GM21529 (cell line): Measurements from ENCODE around the gene YWHAG.
"Not testable (repeated sequence)": the region's sequence is repeated elsewhere in the genome, so short reads cannot be mapped to it uniquely, and the experiment has no call there.

ENCODE experiments used
- ATAC-seq: cut with Tn5 transposase; IDR thresholded peaks from one replicate; pipeline ENCODE4 v1.9.1; 2021; ENCODE audit not compliant: unreplicated experiment

Gene YWHAG

DNA sequence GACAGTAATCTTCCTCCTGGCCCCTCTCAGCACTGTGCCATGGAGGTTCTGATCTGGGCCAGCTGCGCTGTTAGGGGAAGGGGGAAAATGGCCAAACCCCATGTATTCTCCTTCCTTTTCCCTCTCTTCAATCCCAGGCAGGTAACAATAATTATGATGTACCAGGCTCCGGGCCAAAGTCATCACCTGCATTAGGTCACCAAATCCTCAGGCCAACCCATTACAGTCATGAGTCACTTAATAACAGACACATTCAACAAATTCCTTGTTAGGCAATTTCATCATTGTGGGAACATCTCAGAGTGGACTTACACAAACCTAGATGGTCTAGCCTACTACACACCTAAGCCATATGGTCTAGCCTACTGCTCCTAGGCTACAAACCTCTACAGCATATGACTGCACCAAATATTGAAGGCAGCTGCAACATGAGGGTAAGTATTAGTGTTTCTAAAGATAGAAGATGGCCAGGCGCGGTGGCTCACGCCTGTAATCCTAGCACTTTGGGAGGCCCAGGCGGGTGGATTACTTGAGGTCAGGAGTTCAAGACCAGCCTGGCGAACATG is 58.5 kb downstream of the YWHAG start:
- ATAC-seq: no peak

DNA sequence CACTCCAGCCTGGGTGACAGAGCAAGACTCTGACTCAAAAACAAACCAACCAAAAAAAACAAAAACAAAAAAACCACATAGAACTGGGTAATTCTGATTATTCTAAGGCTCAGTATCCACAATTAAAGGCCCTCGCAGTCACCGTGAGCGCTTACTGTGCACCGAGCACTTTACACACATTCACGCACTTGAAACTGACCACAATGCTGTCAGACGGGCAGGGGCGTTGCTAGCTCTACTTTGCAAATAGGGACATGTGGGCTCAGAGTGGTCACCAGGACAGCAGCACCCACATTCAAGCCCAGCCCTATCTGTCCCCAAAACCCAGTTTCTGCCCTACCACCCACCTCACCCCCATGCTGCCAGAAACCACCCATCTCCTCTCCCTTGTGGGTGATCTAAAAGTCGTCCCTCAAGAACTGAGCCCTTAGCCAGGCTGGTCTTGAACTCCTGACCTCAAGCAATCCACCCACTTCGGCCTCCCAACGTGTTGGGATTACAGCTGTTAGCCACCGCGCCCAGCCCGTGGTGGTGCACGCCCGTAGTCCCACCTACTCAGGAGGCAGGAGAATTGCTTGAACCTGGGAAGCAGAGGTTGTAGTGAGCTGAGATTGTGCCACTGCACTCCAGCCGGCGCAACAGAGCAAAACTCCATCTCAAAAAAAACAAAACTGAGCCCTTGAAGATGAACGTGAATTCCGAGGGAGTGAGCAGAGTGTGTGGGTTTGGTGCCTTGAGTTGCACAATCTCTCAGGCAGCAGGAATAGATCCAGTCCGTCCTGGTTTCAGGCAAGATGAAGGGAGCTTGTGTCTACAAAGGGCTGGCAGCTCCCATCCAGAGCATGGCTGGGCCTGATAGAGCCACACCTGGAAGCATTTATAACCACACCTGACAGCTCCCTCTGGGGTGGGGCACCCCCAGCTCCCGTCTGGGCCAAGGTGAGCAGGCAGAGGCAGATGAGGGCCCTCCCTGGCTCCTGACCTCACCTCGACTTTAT is 61.7 kb downstream of the YWHAG start:
- ATAC-seq: no peak

GRCh38 chr7:76294344-76295024 is 64.3 kb downstream of the YWHAG start:
- ATAC-seq: no peak

GRCh38 chr7:76293407-76293901 is 65.3 kb downstream of the YWHAG start:
- no peak for ATAC-seq

DNA sequence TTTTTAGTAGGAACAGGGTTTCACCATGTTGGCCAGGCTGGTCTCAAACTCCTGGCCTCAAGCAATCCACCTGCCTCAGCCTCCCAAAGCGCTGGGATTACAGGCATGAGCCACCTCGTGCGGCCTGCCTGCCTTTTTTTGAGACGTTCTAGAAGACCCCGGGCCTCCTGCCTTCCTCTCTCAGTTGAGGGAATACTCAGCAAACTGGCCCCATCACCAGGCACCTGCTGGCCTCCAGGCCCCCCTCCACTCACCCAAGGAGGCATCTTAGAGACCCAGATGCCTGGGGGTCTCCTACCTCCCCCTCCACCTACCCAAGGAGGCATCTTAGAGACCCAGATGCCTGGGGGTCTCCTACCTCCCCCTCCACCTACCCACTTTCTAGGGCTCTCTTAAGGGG is 65.9 kb downstream of the YWHAG start:
- not testable (repeated sequence) for ATAC-seq

- no peak for ATAC-seq
These were observed 66.6 kb downstream of the YWHAG start for GRCh38 chr7:76292213-76292573.

GRCh38 chr7:76291351-76292212 is 67.2 kb downstream of the YWHAG start:
- ATAC-seq: peak; percentile 87

DNA sequence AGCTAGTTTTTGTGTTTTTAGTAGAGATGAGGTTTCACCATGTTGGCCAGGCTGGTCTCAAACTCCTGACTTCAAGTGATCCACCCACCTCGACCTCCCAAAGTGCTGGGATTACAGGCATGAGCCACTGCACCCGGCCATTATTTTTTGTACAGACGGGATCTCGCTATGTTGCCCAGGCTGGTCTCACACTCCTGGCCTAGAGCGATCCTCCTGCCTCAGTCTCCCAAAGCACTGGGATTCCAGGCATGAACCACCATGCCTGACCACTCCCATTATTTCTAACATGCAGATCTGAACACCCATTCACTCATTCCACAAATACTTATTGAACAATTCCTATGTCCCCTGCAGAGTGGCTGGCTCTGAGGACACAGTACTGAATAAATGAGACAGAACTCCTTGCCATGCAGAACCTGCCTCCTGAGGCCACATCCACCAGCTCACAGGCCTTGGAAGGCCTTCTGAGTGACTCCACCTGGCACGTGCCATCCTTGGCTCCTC is 67.9 kb downstream of the YWHAG start:
- not testable (repeated sequence) for ATAC-seq

- ATAC-seq: no peak
These were observed 71.9 kb downstream of the YWHAG start for GRCh38 chr7:76286842-76287403.

DNA sequence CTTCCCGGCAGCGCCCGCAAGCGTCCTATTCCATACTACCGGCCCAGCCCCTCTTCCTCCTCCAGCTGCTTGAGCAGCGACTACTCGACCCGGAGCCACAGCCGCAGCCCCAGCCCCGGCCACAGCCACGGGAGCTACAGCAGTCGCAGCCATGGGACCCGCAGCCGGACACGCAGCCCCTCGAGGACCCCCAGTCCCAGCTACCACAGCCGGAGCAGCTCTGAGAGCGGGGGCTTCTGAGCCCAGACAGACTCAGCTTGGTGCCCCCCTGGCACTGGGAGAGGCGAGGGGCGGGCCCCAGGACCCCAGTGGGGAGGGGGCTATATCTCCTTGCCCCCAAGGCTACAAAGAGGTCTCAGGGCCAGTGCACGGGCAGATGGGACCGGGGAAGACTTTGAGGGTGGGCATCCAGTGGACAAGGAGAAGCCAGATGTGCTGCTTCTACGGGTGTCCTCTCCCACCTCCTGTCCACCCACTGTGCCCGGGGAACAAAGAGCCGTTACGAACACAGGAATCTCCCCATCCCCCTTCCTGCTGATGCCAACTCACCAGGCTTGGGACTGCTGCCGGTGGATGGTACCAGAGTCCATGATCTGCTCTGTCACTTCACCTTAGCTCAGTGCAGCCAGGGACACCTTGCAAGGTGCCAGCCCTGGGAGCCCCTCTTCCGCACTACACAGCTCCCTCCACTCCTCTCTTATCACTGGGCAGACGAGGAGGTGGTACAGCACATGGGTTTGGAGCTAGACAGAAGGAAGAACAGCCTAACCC is 73.0 kb downstream of the YWHAG start:
- ATAC-seq: no peak

GRCh38 chr7:76283254-76284159 is 75.3 kb downstream of the YWHAG start:
- ATAC-seq: no peak

GRCh38 chr7:76282344-76283253 is 76.2 kb downstream of the YWHAG start:
- ATAC-seq: no peak

- no peak for ATAC-seq
These were observed 77.0 kb downstream of the YWHAG start for GRCh38 chr7:76281706-76282343.

GRCh38 chr7:76281006-76281705 is 77.6 kb downstream of the YWHAG start:
- no peak for ATAC-seq

DNA sequence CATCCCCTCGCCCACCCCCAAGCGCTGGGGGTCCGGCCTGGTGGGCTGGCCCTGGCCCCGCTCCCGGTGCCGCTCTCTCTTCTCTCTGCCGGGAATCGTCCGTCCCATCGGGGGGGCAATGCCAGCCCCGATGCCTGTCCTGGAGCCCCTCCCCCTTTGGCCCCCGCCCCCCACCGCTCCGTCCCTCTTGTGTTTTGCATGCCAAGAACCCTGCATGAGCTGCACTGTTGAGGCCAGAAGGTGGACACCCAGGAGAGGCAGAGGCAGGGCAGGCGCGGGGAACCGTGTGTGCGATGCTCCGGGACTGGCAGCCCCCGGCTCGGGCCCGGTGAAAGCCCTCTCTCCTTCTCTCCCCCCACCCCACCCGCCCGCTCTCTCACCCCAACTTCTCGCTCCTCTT is 78.4 kb downstream of the YWHAG start:
- ATAC-seq: no peak

GRCh38 chr7:76278540-76278939 is 80.3 kb downstream of the YWHAG start:
- ATAC-seq: no peak
